ENCODE data around the gene APBA2.
"Not testable (repeated sequence)": the region's sequence is repeated elsewhere in the genome, so short reads cannot be mapped to it uniquely, and the experiment has no call there.

DNA sequence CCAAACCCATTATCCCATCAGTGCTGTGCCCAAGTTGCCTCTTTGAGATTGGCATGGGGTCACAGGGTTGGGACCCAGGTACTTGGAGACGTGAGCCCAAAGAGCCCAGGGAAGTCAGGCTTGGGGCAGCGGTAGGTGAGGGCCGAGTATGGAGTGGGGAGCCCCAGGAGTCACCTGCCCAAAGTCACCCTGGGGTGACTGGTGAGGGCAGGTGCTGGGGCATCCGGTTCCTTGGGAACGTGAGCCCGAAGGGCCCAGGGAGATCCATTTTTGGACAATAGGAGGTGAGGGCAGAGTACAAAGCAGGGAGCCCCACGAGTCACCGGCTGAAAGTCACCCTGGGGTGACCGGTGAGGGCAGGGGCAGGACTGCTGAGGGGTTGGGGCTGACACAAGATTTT, 37.8 kb upstream of the APBA2 start:
- not testable (repeated sequence) for TF ChIP-seq CTCF (IDR thresholded peaks at IDR 0.05; ENCODE audit: low read depth, low read length); EZH2phosphoT487 (IDR thresholded peaks at IDR 0.05; ENCODE audit: low read depth)
